Stimulated activated naive CD8-positive, alpha-beta T cell treated with anti-CD3 and anti-CD28 coated beads, Interleukin-15, amount 100 ng/mL, for 72 hours (primary cell): Measurements from ENCODE around the gene UNC13C.

Experiments used
- ATAC-seq: fragments of 150-1000 bp; cut with Tn5 transposase; 2 replicates; pipeline ENCODE4 v1.10.0; 2021; ENCODE audit warnings: mild to moderate bottlenecking, moderate library complexity
- DNase-seq, 2 donors: peaks; one replicate each; pipeline ENCODE4 v3.0.0; 2021 to 2022
- H3K27ac Mint-ChIP-seq, 2 donors: one replicate each; pipeline ENCODE4 v1.8.0; 2022; ENCODE audit warnings: mild to moderate bottlenecking in 2 of 2, mixed read lengths in 2 of 2, moderate library complexity in 2 of 2
- H3K27me3 Mint-ChIP-seq: one replicate; pipeline ENCODE4 v1.8.0; 2022; ENCODE audit warnings: mixed read lengths
- H3K4me1 Mint-ChIP-seq: one replicate; pipeline ENCODE4 v1.8.0; 2022; ENCODE audit warnings: mild to moderate bottlenecking, mixed read lengths
- H3K4me3 Mint-ChIP-seq, 2 donors: one replicate each; pipeline ENCODE4 v1.8.0; 2022; ENCODE audit warnings: mild to moderate bottlenecking in 2 of 2, mixed read lengths in 2 of 2, moderate library complexity in 1 of 2
- H3K9me3 Mint-ChIP-seq, 2 donors: one replicate each; pipeline ENCODE4 v1.8.0; 2022; ENCODE audit warnings: mixed read lengths in 2 of 2

Gene UNC13C

GRCh38 chr15:54514601-54515000 is 536.4 kb downstream of the UNC13C start:
- no peak for ATAC-seq
- H3K4me1 Mint-ChIP-seq, result peaks cover 9% of the 10 kb centered on the region
- peaks cover 13% of the 10 kb centered on the region for H3K27me3 Mint-ChIP-seq
- no peak for DNase-seq
- H3K4me3 Mint-ChIP-seq, result no peak overlapping the region
- H3K27ac Mint-ChIP-seq, result no peak overlapping the region
- no peaks in the 10 kb centered on the region for H3K9me3 Mint-ChIP-seq

GRCh38 chr15:54515664-54516582 is 537.7 kb downstream of the UNC13C start:
- no peak for ATAC-seq
- no peaks in the 10 kb centered on the region for H3K9me3 Mint-ChIP-seq
- peaks cover 1% of the 10 kb centered on the region for H3K27me3 Mint-ChIP-seq
- peaks cover 23% of the 10 kb centered on the region for H3K4me1 Mint-ChIP-seq
- H3K27ac Mint-ChIP-seq, result no peak overlapping the region
- DNase-seq, result no peak
- H3K4me3 Mint-ChIP-seq, result no peak overlapping the region

- ATAC-seq, result no peak
- Mint-ChIP-seq H3K9me3 (no peaks in the 10 kb centered on the region), H3K27ac (no peak overlapping the region), H3K4me1 (peaks cover 24% of the 10 kb centered on the region), H3K4me3 (no peak overlapping the region), H3K27me3 (no peaks in the 10 kb centered on the region)
- DNase-seq, result no peak
Measured at GRCh38 chr15:54517366-54517765, 539.1 kb downstream of the UNC13C start.

DNA sequence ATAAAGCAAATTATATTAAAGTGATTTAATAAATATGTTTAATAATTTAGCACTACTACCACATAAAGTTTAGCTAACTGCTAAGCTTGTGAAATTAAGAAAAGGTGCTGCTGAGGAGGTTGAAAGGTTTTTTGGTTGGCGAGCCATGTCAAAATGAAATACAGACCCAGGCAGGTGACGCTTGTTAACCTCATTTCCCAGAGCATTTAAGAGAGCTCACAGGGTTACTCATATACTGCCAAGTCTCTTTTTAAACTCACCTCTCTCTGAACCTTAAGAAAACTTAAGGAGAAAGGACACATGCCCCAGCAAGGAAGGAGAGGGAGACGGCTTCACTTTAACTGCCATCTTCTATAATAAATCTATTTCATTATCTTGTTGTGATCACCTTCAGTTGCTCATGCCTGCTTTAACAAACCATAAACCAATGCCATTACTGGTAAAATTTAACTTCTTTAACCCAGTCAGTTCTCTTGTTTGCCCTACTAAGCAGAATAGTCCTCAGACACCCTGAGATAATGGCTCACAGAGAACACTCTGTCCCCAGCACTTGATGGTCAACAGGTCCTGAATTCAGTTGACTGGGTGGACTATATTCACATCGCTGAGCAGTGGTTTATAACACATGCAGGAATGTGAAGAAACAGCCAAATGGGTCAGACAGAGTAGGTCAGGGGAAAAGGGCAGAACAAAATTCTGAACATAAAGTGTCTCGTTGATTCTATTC is 540.1 kb downstream of the UNC13C start:
- ATAC-seq, result no peak
- no peak overlapping the region for H3K27ac Mint-ChIP-seq
- H3K27me3 Mint-ChIP-seq, result no peaks in the 10 kb centered on the region
- H3K9me3 Mint-ChIP-seq, result no peaks in the 10 kb centered on the region
- peaks cover 24% of the 10 kb centered on the region for H3K4me1 Mint-ChIP-seq
- DNase-seq, result no peak
- H3K4me3 Mint-ChIP-seq, result no peak overlapping the region

DNA sequence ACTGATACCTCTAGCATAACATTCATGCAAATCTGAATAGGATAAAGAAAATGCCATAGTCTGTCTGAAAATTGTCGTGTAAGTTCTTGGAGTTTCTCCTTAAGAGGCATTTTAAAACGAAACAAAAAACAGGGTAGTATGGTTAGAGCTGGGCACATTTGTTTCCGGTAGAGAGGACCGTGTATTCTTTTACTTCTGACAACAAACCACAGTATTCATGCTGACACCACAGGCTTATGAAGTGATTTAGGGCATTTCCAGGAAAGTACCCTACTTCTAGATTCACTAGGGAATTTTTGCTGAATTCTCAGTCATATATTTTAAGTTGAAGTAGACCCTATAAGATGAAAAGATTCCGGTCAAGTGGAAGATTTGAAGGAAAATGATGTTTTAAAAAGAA is 541.3 kb downstream of the UNC13C start:
- Mint-ChIP-seq H3K27me3 (no peaks in the 10 kb centered on the region), H3K9me3 (no peaks in the 10 kb centered on the region), H3K27ac (peak overlapping the region; percentile 34 to 82), H3K4me1 (peaks cover 24% of the 10 kb centered on the region), H3K4me3 (peak overlapping the region; percentile 30 to 51)
- DNase-seq, result no peak
- peak; percentile 73 for ATAC-seq

GRCh38 chr15:54520616-54521015 is 542.4 kb downstream of the UNC13C start:
- no peak overlapping the region for H3K4me3 Mint-ChIP-seq
- H3K9me3 Mint-ChIP-seq, result no peaks in the 10 kb centered on the region
- H3K4me1 Mint-ChIP-seq, result peaks cover 24% of the 10 kb centered on the region
- DNase-seq (no peak), ATAC-seq (no peak)
- peak overlapping the region in 1 of 2 donors; percentile 17 for H3K27ac Mint-ChIP-seq
- no peaks in the 10 kb centered on the region for H3K27me3 Mint-ChIP-seq

- no peak overlapping the region for H3K27ac Mint-ChIP-seq
- no peak overlapping the region for H3K4me3 Mint-ChIP-seq
- H3K4me1 Mint-ChIP-seq, result peaks cover 24% of the 10 kb centered on the region
- H3K9me3 Mint-ChIP-seq, result no peaks in the 10 kb centered on the region
- ATAC-seq (no peak), DNase-seq (no peak)
- H3K27me3 Mint-ChIP-seq, result no peaks in the 10 kb centered on the region
Measured at GRCh38 chr15:54521206-54521605, 543.0 kb downstream of the UNC13C start.

GRCh38 chr15:54528021-54528420 is 549.8 kb downstream of the UNC13C start:
- Mint-ChIP-seq H3K4me1 (no peaks in the 10 kb centered on the region), H3K4me3 (no peak overlapping the region), H3K27me3 (peaks cover 9% of the 10 kb centered on the region), H3K9me3 (no peaks in the 10 kb centered on the region), H3K27ac (no peak overlapping the region)
- no peak for DNase-seq
- no peak for ATAC-seq

DNA sequence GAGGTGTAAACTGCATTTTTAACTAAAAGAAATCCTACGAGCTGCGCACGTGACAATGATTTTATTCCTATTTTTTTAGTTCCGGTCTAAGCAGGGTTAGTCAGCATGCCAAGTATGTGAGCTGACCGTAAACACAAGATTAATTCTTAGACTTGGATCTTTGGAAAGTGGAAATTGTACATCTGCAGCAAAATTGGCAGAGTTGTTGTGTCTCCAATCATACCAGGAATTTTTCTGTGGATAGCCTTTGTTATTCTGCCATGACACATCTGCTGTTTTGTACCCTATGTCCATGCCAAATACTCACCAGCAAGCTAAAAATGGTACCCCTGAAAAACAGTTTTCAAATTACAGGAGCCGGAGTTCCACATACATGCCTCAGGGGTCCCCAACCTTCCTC is 562.5 kb downstream of the UNC13C start:
- H3K27me3 Mint-ChIP-seq, result no peaks in the 10 kb centered on the region
- no peak overlapping the region for H3K4me3 Mint-ChIP-seq
- no peak for ATAC-seq
- H3K4me1 Mint-ChIP-seq, result no peaks in the 10 kb centered on the region
- no peak overlapping the region for H3K27ac Mint-ChIP-seq
- peaks cover 20 to 27% of the 10 kb centered on the region in 2 donors for H3K9me3 Mint-ChIP-seq
- no peak for DNase-seq

DNA sequence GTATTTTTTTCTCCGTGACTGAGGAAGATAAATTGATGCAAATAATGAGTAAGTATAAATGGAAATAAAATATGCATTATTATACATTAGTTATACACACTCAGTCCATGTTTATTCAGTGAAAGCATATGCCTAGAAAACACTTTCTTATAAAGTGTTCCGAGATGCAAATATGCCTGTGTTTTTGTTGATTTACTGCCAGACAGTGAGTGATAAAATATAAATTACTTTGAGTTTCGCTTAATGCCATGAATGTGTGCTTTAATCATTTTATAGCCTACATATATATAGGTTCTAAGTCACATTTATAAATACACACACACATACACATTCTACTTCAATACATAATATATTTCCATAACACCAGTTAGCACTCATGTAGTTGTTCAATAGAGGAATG is 569.2 kb downstream of the UNC13C start:
- H3K4me1 Mint-ChIP-seq, result no peaks in the 10 kb centered on the region
- DNase-seq, result no peak
- peaks cover 7 to 8% of the 10 kb centered on the region in 2 donors for H3K9me3 Mint-ChIP-seq
- H3K27ac Mint-ChIP-seq, result no peak overlapping the region
- no peaks in the 10 kb centered on the region for H3K27me3 Mint-ChIP-seq
- H3K4me3 Mint-ChIP-seq, result no peak overlapping the region
- ATAC-seq, result no peak

- no peak overlapping the region for H3K4me3 Mint-ChIP-seq
- no peaks in the 10 kb centered on the region for H3K4me1 Mint-ChIP-seq
- DNase-seq, result no peak
- no peaks in the 10 kb centered on the region for H3K9me3 Mint-ChIP-seq
- ATAC-seq, result no peak
- no peak overlapping the region for H3K27ac Mint-ChIP-seq
- H3K27me3 Mint-ChIP-seq, result no peaks in the 10 kb centered on the region
Measured at GRCh38 chr15:54550954-54551353, 572.7 kb downstream of the UNC13C start.

GRCh38 chr15:54556231-54556630 is 578.0 kb downstream of the UNC13C start:
- no peak overlapping the region for H3K4me3 Mint-ChIP-seq
- peaks cover 9% of the 10 kb centered on the region for H3K27me3 Mint-ChIP-seq
- H3K9me3 Mint-ChIP-seq, result no peaks in the 10 kb centered on the region
- H3K27ac Mint-ChIP-seq, result no peak overlapping the region
- no peak for DNase-seq
- ATAC-seq, result no peak
- H3K4me1 Mint-ChIP-seq, result no peaks in the 10 kb centered on the region

DNA sequence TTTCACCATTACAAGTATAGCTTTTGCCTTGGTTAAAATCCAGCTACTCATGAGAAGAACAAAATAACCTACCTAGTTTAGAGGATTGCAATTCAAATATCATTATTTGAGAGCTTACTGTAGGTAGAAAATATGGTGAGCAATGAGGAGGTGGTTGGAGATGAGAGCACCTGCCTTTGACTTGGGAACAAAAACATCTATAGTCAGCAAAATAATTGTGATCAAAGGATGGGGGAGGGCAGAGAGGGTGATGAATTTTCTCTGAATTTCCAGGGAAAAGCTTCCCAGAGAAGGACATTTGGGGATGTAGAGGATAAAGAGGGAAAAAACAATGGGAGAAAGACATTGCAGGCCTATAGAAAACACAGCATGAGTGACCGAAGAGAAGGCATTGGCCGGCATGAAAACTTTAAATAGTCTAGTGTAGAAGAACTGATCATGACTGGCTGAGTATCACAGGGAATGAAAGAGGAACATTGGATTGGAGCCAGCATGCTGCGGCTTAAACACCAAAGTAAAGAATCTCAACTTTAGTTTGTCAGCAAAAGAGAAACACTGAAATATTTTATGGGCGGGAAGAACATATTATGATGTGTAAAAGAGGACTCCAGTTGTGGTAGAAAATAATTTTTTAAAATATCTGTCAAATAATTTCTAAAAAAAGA is 581.3 kb downstream of the UNC13C start:
- no peak for ATAC-seq
- no peaks in the 10 kb centered on the region for H3K4me1 Mint-ChIP-seq
- DNase-seq, result no peak
- H3K9me3 Mint-ChIP-seq, result no peaks in the 10 kb centered on the region
- no peak overlapping the region for H3K4me3 Mint-ChIP-seq
- H3K27ac Mint-ChIP-seq, result no peak overlapping the region
- H3K27me3 Mint-ChIP-seq, result peaks cover 19% of the 10 kb centered on the region

- Mint-ChIP-seq H3K9me3 (no peaks in the 10 kb centered on the region), H3K4me1 (no peaks in the 10 kb centered on the region), H3K4me3 (no peak overlapping the region), H3K27ac (no peak overlapping the region), H3K27me3 (peaks cover 19% of the 10 kb centered on the region)
- no peak for DNase-seq
- ATAC-seq, result no peak
Measured at GRCh38 chr15:54560417-54560816, 582.2 kb downstream of the UNC13C start.

GRCh38 chr15:54564166-54564565 is 585.9 kb downstream of the UNC13C start:
- no peak for ATAC-seq
- H3K9me3 Mint-ChIP-seq, result no peaks in the 10 kb centered on the region
- no peak overlapping the region for H3K4me3 Mint-ChIP-seq
- H3K4me1 Mint-ChIP-seq, result no peaks in the 10 kb centered on the region
- H3K27me3 Mint-ChIP-seq, result peaks cover 19% of the 10 kb centered on the region
- H3K27ac Mint-ChIP-seq, result no peak overlapping the region
- no peak for DNase-seq

DNA sequence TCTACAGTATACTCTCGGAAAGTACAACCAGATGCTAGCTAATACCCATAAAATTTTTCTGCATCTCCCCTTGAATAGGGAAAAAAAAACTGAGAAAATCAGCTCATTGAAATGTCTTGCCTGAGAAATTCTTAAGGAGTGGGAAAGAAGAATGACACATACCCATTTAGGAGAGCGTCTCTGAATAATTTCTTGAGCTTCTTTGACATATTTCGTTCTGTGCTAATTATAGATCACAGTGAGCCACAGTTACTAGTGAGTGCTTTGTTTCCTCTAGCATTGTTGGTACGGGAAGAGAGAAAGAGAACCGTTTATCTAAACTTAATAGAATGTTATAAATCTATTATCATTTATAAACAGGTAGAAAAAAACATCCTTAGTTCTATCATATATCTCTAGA is 588.4 kb downstream of the UNC13C start:
- no peaks in the 10 kb centered on the region for H3K4me1 Mint-ChIP-seq
- H3K4me3 Mint-ChIP-seq, result no peak overlapping the region
- DNase-seq, result no peak
- H3K9me3 Mint-ChIP-seq, result no peaks in the 10 kb centered on the region
- no peak for ATAC-seq
- H3K27me3 Mint-ChIP-seq, result peaks cover 11% of the 10 kb centered on the region
- H3K27ac Mint-ChIP-seq, result no peak overlapping the region
